Measurements from ENCODE around the gene TMPRSS4. TPM values are rescaled to one million over a fixed set of nuclear protein-coding genes. Genes with fewer than 3 reads are reported as not detected.

The TMPRSS4 gene, protein sequence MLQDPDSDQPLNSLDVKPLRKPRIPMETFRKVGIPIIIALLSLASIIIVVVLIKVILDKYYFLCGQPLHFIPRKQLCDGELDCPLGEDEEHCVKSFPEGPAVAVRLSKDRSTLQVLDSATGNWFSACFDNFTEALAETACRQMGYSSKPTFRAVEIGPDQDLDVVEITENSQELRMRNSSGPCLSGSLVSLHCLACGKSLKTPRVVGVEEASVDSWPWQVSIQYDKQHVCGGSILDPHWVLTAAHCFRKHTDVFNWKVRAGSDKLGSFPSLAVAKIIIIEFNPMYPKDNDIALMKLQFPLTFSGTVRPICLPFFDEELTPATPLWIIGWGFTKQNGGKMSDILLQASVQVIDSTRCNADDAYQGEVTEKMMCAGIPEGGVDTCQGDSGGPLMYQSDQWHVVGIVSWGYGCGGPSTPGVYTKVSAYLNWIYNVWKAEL
- total RNA-seq, result under 1 TPM in 2 of 6 experiments, not detected in 4; 0.35 to 0.51 TPM
- long read RNA-seq, result 0 reads

DNA sequence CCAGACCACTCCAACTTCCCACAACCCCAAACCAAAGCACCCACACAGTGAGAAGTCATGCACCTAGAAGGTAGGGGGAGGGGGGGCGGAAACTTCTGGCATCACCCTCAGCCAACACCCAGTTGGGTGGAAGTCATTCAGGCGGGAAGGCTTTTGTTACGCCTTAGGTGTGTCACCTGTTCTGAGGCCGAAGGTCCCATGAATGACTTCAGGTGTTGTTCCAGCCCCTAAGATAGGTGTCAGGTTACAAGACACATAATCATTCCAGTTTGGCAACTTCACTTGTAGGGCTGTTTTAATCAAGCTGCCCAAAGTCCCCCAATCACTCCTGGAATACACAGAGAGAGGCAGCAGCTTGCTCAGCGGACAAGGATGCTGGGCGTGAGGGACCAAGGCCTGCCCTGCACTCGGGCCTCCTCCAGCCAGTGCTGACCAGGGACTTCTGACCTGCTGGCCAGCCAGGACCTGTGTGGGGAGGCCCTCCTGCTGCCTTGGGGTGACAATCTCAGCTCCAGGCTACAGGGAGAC, at the start of gene TMPRSS4:
TMPRSS4 (plus strand) TSS at position 325 of the 528 bp plus-strand sequence. CDS start 225 bp downstream, outside the sequence.
- Histone ChIP-seq H3K4me1 (no peaks in the 10 kb centered on the region), H3K36me3 (no peaks in the 10 kb centered on the region), H3K9me3 (no peaks in the 10 kb centered on the region), H3K27ac (no peak within 1 kb of the TSS), H3K4me3 (no peak within 1 kb of the TSS), H3K27me3 (no peaks in the 10 kb centered on the region)
- TF ChIP-seq, protein P1, sequence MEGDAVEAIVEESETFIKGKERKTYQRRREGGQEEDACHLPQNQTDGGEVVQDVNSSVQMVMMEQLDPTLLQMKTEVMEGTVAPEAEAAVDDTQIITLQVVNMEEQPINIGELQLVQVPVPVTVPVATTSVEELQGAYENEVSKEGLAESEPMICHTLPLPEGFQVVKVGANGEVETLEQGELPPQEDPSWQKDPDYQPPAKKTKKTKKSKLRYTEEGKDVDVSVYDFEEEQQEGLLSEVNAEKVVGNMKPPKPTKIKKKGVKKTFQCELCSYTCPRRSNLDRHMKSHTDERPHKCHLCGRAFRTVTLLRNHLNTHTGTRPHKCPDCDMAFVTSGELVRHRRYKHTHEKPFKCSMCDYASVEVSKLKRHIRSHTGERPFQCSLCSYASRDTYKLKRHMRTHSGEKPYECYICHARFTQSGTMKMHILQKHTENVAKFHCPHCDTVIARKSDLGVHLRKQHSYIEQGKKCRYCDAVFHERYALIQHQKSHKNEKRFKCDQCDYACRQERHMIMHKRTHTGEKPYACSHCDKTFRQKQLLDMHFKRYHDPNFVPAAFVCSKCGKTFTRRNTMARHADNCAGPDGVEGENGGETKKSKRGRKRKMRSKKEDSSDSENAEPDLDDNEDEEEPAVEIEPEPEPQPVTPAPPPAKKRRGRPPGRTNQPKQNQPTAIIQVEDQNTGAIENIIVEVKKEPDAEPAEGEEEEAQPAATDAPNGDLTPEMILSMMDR (IDR thresholded peaks at IDR 0.05), result no peak
- no peak for TF ChIP-seq POLR2A (IDR thresholded peaks at IDR 0.05)
- DNase-seq (no peak), ATAC-seq (peak in 1 of 4 donors; percentile 9)
- WGBS (ENCODE audit: insufficient coverage, low coverage, low lambda C conversion rate, missing lambda C conversion rate), result 73% methylated on average over 3 of the region's 7 CpGs
- intact Hi-C loops (cut with DNase I), result no loop called here

DNA sequence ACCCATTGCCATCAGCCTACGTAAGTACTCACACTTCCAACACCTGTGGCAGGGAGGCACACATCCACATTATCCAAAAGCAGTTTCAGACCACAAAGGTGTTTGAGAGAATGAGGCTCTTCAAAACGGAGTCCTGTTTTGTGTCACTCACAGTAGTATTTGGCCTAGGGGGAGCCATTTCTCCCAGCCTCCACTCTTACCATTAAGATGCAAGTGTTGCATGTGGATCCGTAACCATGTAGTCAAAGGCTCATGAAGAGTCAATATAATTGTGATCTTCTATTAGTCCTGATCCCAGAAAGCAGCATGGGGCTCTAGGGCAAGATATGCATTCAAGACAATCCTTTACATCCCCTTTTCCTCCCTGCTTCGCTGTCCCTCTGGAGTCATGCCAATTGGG, 49.2 kb upstream of the TMPRSS4 start:
- WGBS (ENCODE audit: insufficient coverage, low coverage, low lambda C conversion rate, missing lambda C conversion rate), result 61% methylated on average over 3 of the region's 4 CpGs
- no peak for TF ChIP-seq POLR2A (IDR thresholded peaks at IDR 0.05)
- TF ChIP-seq, protein P1 (IDR thresholded peaks at IDR 0.05), result no peak
- Histone ChIP-seq H3K27me3 (no peaks in the 10 kb centered on the region), H3K36me3 (no peaks in the 10 kb centered on the region), H3K27ac (no peak overlapping the region), H3K4me1 (no peaks in the 10 kb centered on the region), H3K9me3 (no peaks in the 10 kb centered on the region), H3K4me3 (no peak overlapping the region)
- DNase-seq, result no peak
- intact Hi-C loops (cut with DNase I), result no loop called here
- no peak for ATAC-seq

DNA sequence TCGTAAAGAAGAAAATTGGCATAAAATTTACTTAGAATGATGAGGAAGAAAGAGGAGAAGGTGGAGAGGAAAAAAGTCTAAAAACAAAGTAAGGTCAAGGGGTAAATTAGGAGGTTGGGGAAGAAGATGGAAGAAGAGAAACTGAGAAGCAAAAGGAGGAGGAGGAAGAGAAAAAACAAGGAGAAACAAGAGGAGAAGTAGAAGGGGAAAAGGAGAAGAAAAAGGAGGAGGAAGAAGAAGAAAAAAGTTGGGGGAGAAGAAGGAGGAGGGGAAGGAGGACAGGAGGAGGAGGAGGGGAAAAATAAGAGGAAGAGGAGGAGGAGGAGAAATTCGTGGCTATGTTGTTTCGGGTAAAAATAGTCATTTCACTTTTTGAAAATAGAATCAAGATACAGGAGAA, 48.3 kb upstream of the TMPRSS4 start:
- H3K4me1 ChIP-seq, result no peaks in the 10 kb centered on the region
- no peaks in the 10 kb centered on the region for H3K36me3 ChIP-seq
- TF ChIP-seq, protein P1 (IDR thresholded peaks at IDR 0.05), result no peak
- TF ChIP-seq POLR2A (IDR thresholded peaks at IDR 0.05), result no peak
- ATAC-seq, result no peak
- DNase-seq, result no peak
- H3K27me3 ChIP-seq, result no peaks in the 10 kb centered on the region
- WGBS (ENCODE audit: insufficient coverage, low coverage, low lambda C conversion rate, missing lambda C conversion rate), result 51% methylated on average over 3 of the region's 3 CpGs
- no peaks in the 10 kb centered on the region for H3K9me3 ChIP-seq
- no peak overlapping the region for H3K4me3 ChIP-seq
- no peak overlapping the region for H3K27ac ChIP-seq
- intact Hi-C loops (cut with DNase I), result no loop called here

DNA sequence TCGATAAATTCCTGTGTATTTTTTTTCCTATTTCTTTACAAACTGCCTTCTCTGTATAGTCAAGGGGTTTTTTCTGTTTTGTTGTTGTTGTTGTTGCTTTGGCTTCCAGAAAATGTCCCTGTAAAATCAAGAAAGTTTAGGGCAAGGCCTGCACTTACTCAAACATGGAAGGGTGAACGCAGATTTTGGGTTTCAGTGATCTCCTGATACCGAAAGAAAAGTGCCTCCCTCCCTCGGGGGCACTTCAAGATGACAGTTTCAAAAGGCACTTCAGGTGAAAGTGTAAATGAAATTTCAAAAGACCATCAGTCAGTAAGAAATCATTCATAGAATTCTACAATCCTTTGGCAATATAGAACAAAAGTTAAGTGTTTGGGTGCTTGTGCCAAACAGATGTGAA, 43.4 kb upstream of the TMPRSS4 start:
- H3K27ac ChIP-seq, result no peak overlapping the region
- no peaks in the 10 kb centered on the region for H3K27me3 ChIP-seq
- H3K4me1 ChIP-seq, result no peaks in the 10 kb centered on the region
- TF ChIP-seq, protein P1 (IDR thresholded peaks at IDR 0.05), result no peak
- no peak for TF ChIP-seq POLR2A (IDR thresholded peaks at IDR 0.05)
- no peaks in the 10 kb centered on the region for H3K9me3 ChIP-seq
- WGBS (ENCODE audit: insufficient coverage, low coverage, low lambda C conversion rate, missing lambda C conversion rate), result 48% methylated on average over 4 of the region's 4 CpGs
- ATAC-seq, result no peak
- no peaks in the 10 kb centered on the region for H3K36me3 ChIP-seq
- DNase-seq, result no peak
- H3K4me3 ChIP-seq, result no peak overlapping the region
- intact Hi-C loops (cut with DNase I), result no loop called here

All from right lobe of liver (tissue), 6 donors.